GM12875 (cell line): ENCODE measurements around the gene RAPH1.
"Not testable (repeated sequence)": the region's sequence is repeated elsewhere in the genome, so short reads cannot be mapped to it uniquely, and the experiment has no call there.

Source experiments
- H3K4me3 ChIP-seq: one replicate; pipeline ENCODE4 v1.5.1; 2011; ENCODE audit warnings: low read depth, low read length, control low read depth
- CTCF ChIP-seq: IDR thresholded peaks from 2 replicates; pipeline ENCODE4 v1.5.1; 2011; ENCODE audit warnings: low read depth, mild to moderate bottlenecking, control low read depth, inconsistent platforms, low read length, moderate library complexity, borderline replicate concordance; ENCODE audit not compliant: insufficient read depth

The RAPH1 gene

GRCh38 chr2:203533676-203534591 lies 1.2 kb downstream of the RAPH1 start:
- H3K4me3 ChIP-seq: no peak overlapping the region
- TF ChIP-seq CTCF: no peak

GRCh38 chr2:203532957-203533658 lies 2.0 kb downstream of the RAPH1 start:
- no peak for TF ChIP-seq CTCF
- H3K4me3 ChIP-seq: no peak overlapping the region

- TF ChIP-seq CTCF: no peak
- no peak overlapping the region for H3K4me3 ChIP-seq
Measured at GRCh38 chr2:203527719-203528118, 7.4 kb downstream of the RAPH1 start.

- not testable (repeated sequence) for H3K4me3 ChIP-seq
Measured at GRCh38 chr2:203513268-203513667, 21.8 kb downstream of the RAPH1 start.

- H3K4me3 ChIP-seq: no peak overlapping the region
- TF ChIP-seq CTCF: no peak
Measured at GRCh38 chr2:203510941-203511305, 24.2 kb downstream of the RAPH1 start.

- TF ChIP-seq CTCF: no peak
- H3K4me3 ChIP-seq: no peak overlapping the region
Measured at GRCh38 chr2:203510256-203510940, 24.7 kb downstream of the RAPH1 start.

- H3K4me3 ChIP-seq: not testable (repeated sequence)
Measured at GRCh38 chr2:203503460-203503859, 31.6 kb downstream of the RAPH1 start.

GRCh38 chr2:203501873-203502272 lies 33.2 kb downstream of the RAPH1 start:
- no peak for TF ChIP-seq CTCF
- no peak overlapping the region for H3K4me3 ChIP-seq
